HG03060 (cell line): ENCODE results near the gene NUP214.
"Not testable (repeated sequence)": the region's sequence is repeated elsewhere in the genome, so short reads cannot be mapped to it uniquely, and the experiment has no call there.

ENCODE experiments used
- ATAC-seq: cut with Tn5 transposase; IDR thresholded peaks from one replicate; pipeline ENCODE4 v1.9.1; 2021; ENCODE audit warnings: low read depth, moderate number of reproducible peaks; ENCODE audit not compliant: unreplicated experiment

NUP214 gene

DNA sequence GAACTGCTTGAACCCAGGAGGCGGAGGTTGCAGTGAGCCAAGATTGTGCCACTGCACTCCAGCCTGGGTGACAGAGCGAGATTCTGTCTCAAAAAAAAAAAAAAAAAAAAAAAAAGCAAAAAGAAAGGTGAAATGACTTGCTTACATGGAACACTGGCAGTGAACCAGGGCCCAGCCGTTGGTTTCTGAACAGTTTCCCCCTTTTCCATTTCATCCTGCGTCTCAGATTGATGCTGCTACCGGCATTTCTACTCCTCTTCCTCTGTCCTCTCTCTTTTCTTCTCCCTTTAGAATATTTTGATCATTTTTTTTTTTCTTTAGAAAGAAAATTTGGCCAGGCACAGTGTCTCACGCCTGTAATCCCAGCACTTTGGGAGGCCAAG is 10.0 kb upstream of the NUP214 start:
- ATAC-seq: not testable (repeated sequence)

DNA sequence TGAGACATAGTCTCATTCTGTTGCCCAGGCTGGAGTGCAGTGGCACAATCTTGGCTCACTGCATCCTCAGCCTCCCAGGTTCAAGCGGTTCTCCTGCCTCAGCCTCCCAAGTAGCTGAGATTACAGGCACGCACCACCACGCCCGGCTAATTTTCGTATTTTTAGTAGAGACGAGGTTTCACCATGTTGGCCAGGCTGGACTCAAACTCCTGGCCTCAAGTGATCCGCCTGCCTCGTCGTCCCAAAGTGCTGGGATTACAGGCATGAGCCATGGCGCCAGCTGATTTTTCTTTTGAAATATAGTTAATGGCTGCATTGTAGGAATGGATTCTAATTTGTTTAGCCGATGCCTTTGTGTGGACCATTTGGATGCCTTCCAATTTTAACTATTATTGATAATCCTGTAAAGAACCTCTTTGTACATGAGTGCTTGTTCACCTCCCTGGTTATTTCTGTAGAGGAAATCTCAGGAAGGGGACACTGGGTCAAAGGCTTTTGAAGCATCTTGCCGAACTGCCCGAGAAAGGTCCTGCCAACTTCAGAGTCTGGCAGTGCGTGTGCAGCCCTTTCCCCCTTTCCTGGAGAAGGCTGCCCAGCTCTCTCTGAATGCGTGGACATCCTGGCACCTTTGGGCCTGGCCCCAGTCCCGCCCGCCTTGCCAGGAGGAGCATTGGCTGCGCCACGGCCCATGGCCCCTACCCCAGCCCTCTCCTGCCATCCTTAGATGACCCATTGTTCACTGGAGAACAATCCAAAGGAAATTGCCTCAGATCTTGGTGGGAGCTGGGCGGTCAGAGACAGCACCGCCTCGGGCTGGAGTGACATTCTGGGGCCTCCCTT is 8.9 kb upstream of the NUP214 start:
- ATAC-seq: no peak

DNA sequence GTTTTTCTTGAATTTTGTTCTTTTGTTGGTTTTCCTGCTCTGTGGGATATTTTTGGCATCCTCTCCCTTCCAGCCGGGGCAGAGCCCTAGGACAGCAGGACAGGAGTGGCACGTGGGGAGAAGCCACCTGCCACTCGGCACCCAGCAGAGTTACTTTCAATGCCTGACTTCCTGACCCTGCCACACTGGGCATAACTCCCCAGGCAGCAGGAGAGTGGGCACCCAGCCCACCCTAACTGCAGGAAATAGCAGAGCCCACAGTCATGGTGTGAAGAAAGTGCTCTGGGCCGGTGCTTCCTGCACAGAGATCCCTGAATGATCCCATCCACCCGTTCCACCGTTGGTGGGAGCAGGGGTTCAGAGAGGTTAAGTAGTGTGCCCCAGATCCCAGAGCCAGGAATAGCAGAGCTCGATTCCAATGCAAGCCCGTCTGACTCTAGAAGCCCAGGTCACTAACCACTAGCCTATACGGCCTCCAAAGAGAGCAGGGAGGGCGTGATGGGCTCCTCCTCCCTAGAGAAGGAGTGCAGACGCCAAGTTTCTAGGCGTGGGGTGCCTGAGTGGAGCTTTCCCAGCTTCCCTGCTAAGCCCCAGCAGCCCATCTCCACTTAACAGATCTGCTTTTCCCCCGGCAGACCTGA is 8.1 kb upstream of the NUP214 start:
- no peak for ATAC-seq

DNA sequence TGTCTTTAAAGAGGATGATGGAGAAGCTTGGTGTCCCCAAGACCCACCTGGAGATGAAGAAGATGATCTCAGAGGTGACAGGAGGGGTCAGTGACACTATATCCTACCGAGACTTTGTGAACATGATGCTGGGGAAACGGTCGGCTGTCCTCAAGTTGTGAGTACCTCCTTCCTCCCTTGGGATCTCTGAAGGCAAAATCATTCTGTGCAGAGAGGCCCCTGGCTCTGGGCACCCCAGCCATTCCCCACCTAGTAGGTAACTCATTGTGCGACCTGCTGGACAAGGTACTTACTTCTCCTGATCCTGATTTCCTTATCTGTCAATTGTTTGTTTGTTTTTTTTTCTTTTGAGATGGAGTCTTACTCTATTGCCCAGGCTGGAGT is 7.6 kb upstream of the NUP214 start:
- no peak for ATAC-seq

DNA sequence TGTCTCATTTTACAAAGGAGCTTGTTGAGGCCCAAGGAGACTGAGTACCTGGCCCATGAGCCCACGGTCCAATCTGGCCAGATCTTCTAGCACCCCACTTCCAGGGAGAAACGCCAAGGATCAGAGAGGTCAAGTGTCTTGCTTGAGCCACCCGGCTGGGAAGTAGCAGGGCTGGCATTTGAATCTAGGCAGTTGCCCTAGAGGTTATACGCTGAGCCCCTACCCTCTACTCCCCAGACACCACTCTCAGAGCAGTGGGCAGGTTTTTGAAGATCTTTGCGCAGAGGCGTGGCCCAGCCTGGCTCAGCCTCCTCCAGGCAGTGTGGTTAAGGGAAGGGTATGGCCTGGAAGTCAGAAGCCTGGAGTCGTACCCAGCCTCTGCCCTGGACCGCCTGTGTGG is 5.8 kb upstream of the NUP214 start:
- no peak for ATAC-seq

DNA sequence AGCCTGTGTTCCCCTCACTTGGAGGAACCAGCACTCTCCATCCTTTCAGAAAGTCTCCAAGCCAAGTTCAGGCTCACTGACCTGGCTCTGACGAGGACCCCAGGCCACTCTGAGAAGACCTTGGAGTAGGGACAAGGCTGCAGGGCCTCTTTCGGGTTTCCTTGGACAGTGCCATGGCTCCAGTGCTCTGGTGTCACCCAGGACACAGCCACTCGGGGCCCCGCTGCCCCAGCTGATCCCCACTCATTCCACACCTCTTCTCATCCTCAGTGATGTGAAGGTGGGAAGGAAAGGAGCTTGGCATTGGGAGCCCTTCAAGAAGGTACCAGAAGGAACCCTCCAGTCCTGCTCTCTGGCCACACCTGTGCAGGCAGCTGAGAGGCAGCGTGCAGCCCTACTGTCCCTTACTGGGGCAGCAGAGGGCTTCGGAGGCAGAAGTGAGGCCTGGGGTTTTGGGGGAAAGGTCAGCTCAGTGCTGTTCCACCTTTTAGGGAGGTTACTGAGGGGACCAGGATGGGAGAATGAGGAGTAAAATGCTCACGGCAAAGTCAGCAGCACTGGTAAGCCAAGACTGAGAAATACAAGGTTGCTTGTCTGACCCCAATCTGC is 4.7 kb upstream of the NUP214 start:
- no peak for ATAC-seq

DNA sequence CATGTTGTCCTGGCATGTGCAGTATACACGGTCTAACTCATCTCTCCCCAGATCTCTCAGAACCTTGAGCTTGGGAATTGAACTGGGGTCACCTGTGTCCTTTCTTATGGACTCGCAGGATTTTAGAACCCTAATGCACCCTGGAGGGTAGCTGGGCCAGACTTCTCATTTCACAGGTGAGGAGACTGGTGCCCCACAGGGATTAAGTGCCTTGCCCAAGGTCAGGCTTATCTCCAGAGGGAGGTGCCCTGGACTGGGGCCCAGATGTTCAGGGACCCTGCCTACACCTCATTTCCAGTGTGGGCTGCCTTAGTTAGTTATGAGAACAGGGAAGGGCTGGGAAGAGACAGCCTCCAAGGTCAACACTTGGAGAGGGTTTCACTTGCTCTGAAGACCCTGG is 4.0 kb upstream of the NUP214 start:
- no peak for ATAC-seq

DNA sequence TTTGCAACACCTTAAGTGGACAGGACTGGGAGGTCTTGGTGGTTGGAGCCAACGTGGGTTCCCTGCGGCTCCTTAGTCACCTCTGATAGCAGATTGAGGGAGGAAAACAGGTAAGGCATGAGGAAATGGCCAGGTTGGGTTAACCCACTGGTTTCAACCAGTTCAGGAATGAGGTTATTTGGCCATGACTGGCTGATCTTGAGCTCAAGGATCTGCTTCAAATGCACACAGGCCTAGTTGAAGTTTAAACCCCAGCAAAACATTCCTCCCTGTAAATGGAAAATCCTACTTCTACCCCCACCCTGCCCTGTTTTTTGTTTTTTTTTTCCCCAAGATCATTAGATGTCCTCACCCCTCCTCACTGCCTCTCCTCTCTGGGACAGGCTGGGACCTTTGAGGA is 3.2 kb upstream of the NUP214 start:
- ATAC-seq: no peak

DNA sequence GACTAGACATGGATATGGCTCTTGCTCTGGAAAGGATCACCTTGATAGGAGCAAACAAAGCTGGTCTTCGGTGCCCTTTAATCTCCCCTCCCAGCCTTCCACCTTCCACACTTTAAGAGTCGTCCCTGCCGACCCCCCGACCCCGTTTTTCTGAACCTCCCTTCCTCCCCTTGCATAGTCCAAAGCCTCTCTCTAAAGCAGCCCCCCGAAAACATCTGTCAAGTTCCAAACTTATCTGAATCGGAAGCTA is 423 bp upstream of the NUP214 start:
- no peak for ATAC-seq

DNA sequence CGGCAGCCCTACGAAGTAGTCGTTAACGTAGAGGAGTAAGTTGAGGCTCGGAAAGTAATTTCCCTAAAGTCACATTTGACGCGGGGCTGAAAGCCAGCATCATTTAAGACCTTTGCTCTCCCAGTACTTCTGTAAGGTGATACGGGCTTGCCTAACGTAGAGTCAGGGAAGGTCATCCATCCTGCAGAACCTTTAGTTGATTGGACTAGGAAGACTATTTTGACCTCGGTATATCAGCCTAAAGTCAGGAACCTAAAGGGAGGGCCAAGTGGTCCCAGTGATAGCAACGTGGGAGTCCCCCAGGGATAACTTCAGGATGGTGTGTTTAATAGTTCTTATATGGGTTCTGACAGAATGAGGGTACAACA is 657 bp downstream of the NUP214 start:
- ATAC-seq: no peak

DNA sequence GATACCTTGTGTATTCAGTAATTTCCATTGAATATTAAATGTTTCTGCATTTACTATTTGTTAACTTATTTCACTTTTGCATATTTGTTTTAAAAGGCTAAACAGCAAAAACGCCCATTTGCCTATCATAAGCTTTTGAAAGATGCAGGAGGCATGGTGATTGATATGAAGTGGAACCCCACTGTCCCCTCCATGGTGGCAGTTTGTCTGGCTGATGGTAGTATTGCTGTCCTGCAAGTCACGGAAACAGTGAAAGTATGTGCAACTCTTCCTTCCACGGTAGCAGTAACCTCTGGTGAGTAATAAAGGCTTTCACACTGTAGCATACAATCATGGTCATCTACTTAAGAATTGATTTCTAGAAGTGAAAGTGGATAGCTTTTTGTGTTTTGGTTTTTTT is 3.8 kb downstream of the NUP214 start:
- no peak for ATAC-seq

DNA sequence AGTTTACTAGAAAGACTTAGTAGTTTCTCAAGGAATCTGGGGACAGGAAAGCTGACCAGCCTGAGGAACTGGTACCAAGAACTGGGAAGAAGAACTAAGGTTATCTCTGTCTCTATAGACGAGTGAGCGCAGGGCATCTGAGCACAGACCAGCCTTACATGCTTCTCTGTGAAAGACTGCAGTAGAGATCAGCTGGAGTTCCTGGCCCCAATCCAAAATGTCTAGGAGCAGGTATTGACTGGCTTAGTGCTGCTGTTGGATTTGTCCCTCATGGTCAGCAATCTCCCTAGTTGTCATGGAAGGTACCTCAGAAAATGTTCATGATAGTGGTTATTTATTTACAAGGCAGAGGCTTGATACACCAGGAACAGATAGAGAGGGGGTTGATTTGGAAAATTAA is 13.3 kb downstream of the NUP214 start:
- ATAC-seq: no peak

DNA sequence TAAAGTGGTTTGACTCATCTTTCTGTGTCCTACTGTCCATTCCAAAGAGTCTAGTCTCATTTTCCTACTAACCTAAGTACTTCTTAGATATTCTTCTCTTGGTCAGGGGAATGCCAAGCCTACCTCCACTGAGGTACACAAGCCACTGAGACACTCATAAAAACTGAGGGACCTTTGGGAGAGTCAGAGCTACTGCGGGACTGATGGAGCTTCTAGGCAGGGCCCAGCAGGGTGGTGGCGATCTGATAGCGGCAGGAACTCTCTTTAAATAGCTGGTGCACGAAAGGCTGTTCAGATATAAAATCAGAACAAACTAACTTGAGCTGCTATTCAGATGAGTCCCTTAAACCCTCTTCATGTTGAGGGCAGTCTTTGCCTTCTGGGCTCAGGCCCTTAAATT is 14.7 kb downstream of the NUP214 start:
- no peak for ATAC-seq

DNA sequence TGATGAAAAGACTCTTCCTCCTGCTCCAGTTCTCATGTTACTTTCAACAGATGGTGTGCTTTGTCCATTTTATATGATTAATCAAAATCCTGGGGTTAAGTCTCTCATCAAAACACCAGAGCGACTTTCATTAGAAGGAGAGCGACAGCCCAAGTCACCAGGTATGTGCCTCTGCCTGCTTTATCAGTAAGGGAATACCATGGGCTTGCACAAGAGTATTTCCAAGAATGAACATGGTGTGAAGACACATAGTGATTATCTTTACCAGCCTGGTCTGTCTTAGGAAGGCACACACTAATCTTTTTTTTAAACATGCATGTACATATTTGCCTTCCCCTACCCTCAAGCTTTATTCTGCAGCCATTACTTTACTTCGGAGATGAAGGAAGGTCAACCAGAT is 15.2 kb downstream of the NUP214 start:
- no peak for ATAC-seq

DNA sequence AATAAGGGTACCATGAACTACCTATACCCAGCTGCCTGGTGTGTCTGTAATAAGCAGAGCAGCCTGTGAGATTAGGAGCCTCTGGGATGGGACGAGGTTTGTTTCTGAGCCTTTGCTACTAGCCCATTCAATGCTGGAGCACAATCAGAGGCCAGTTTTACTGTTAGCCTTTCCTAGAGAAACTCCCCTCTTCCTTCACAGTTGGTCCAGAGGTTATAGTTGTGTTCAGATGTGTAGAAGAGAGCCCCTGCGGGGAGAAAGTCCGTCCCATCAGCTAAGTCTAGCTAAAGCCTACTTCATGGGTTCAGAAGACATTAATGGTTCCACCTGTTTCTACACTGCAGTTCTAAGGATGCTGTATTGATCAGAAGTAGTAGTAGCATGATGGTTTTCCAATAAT is 16.8 kb downstream of the NUP214 start:
- no peak for ATAC-seq

DNA sequence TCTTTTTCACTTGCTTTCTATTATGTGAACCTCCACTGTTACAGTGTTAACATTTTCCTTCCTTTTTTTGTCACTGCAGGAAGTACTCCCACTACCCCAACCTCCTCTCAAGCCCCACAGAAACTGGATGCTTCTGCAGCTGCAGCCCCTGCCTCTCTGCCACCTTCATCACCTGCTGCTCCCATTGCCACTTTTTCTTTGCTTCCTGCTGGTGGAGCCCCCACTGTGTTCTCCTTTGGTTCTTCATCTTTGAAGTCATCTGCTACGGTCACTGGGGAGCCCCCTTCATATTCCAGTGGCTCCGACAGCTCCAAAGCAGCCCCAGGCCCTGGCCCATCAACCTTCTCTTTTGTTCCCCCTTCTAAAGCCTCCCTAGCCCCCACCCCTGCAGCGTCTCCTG is 18.8 kb downstream of the NUP214 start:
- no peak for ATAC-seq

DNA sequence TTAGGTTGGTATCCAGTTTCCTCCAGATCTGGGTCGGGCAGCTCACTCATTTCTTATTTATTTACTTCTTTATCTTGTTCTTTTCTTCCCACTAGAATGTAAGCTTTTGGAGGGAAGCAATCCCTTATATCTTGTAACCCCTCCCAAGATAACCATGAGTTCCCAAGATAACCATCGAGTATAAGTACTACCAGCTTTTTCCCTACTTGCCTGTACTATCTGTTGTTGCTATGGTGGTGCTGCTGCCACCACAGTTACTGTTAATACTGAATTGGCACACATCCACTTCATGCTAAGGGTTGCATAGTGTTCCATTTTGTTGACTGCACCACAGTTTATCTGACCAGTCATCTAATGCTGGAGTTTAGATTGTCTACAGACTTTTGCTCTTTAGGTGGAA is 19.9 kb downstream of the NUP214 start:
- ATAC-seq: no peak

DNA sequence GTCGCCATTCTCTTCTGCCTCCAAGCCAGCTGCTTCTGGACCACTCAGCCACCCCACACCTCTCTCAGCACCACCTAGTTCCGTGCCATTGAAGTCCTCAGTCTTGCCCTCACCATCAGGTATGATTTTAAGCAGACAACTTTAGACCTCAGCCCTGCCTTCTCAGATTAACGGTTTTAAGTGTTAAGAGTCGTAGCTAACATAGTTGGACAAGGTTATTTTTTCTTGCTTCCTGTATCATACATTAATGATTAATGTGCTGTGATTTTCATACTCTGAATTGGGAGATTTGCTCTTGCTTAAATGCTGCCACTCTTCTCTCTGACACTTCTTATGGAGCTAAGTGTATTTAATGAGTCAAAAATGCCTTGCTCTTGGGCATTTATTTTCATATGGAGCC is 20.8 kb downstream of the NUP214 start:
- no peak for ATAC-seq

DNA sequence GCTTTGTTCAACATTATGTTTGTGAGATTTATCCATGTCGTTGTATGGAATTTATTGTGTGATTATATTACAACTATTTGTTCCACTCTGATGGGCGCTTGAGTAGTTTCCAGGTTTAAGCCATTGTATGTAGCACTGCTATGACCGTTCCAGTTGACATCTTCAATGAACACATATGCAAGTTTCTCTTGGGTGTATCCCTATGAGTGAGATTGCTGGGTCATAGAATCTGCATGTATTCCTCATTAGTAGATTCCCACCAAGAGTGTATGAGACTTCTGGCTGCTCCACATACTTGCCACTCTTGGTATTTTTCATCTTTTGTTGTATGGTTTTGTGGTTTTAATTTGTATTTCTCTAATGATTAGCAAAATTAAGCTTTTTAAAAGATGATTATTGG is 22.9 kb downstream of the NUP214 start:
- ATAC-seq: no peak

DNA sequence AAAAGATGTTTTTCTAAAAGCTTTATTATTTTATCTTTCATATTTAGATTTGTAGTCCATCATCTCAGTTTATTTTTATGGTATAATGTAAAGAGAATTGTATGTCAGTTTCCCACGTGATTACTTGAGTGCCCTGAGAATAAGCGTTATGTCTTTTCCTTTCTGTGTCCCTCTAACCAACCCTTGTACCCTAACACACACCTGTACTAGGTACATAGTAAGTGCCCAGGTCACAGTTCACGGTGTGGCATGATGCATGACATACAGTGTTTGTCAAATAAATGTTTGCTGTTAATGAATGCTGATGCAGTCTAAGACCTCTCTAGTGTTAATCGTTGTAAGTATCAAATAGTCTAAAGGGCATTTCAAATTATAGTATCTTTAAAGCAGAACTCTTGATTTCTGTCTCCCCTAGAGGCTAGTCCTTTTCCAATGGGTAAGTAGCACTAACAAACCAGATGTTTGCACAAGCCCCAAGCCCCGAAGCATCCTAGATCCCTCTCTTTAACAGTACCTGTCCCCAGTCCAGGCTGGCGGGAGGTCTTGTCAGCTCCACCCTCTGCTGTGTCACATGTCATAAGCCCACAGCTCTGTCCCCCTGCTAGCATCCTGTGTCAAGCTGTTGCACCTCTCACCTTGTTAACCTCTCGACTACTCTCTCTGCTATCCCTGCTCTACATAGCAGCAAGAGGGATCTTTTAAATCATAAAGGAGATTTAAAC is 23.7 kb downstream of the NUP214 start:
- no peak for ATAC-seq

DNA sequence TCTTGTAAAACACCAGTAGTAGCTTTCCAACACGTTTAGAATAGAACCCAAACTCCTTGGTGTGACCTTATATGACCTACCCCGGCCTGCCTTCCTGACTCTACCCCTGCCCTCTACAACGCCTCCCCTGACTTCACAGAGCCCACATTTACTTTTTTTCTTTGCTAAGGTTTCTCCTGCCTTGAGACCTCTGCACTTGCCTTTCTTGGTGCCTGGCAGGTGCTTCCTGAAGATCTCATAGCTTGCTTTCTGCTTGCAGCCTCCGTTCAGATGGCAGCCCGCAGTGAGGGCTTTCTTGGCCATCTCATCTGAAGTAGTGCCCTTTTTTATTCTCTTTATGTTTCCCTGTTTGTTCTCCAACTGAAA is 24.3 kb downstream of the NUP214 start:
- no peak for ATAC-seq

DNA sequence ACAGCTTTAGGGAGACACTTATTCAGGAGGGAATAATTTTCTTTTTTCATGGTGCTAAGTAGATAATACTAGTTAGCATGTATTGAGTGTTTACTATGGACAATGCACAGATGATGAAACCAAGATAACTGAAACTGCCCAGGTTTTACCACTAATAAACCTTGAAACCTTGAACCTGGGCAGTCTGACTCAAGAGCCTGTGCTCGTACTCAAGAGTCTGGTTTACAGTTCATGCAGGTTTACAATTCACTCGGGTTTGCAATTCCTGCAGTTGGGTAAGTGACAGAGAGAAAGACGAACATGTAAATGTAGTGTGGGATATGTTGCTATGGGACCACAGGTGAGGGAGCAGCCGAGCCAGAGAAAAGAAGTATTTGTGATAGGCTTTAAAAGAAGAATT is 28.2 kb downstream of the NUP214 start:
- ATAC-seq: no peak
